ENCODE data around the gene CD2AP.
A peak's percentile ranks its signal among the peaks of the same experiment; 100 is the strongest.

Gene CD2AP

GRCh38 chr6:47471911-47472310 is 5.7 kb upstream of the CD2AP start:
- no peak overlapping the region for H3K4me3 ChIP-seq (replicated peaks; ENCODE audit: insufficient read depth, low read length)
- H3K27me3 ChIP-seq (ENCODE audit: insufficient read depth, poor library complexity, severe bottlenecking), result no peaks in the 10 kb centered on the region
- no peak for DNase-seq (ENCODE audit: low read depth in 1 of 2, low spot score in 1 of 2)
- TF ChIP-seq REST (IDR thresholded peaks at IDR 0.05; ENCODE audit: insufficient replicate concordance, low read depth) (no peak), CTCF (IDR thresholded peaks at IDR 0.05; ENCODE audit: insufficient read depth, low read length) (no peak), GABPA (IDR thresholded peaks at IDR 0.05; ENCODE audit: low read depth) (no peak), SPI1 (IDR thresholded peaks at IDR 0.05; ENCODE audit: borderline replicate concordance, low read depth) (no peak), POLR2AphosphoS5 (IDR thresholded peaks at IDR 0.05; ENCODE audit: low read depth) (no peak)
- no peak overlapping the region for H3K27ac ChIP-seq (replicated peaks)

- TF ChIP-seq POLR2AphosphoS5 (IDR thresholded peaks at IDR 0.05; ENCODE audit: low read depth) (no peak), REST (IDR thresholded peaks at IDR 0.05; ENCODE audit: insufficient replicate concordance, low read depth) (no peak), GABPA (IDR thresholded peaks at IDR 0.05; ENCODE audit: low read depth) (no peak), SPI1 (IDR thresholded peaks at IDR 0.05; ENCODE audit: borderline replicate concordance, low read depth) (no peak), CTCF (IDR thresholded peaks at IDR 0.05; ENCODE audit: insufficient read depth, low read length) (no peak)
- H3K27me3 ChIP-seq (ENCODE audit: insufficient read depth, poor library complexity, severe bottlenecking), result no peaks in the 10 kb centered on the region
- no peak overlapping the region for H3K4me3 ChIP-seq (replicated peaks; ENCODE audit: insufficient read depth, low read length)
- no peak overlapping the region for H3K27ac ChIP-seq (replicated peaks)
- no peak for DNase-seq (ENCODE audit: low read depth in 1 of 2, low spot score in 1 of 2)
These were observed 3.7 kb upstream of the CD2AP start for GRCh38 chr6:47473791-47474346.

- no peak overlapping the region for H3K27ac ChIP-seq (replicated peaks)
- no peaks in the 10 kb centered on the region for H3K27me3 ChIP-seq (ENCODE audit: insufficient read depth, poor library complexity, severe bottlenecking)
- DNase-seq (ENCODE audit: low read depth in 1 of 2, low spot score in 1 of 2), result no peak
- H3K4me3 ChIP-seq (replicated peaks; ENCODE audit: insufficient read depth, low read length), result no peak overlapping the region
- TF ChIP-seq GABPA (IDR thresholded peaks at IDR 0.05; ENCODE audit: low read depth) (no peak), POLR2AphosphoS5 (IDR thresholded peaks at IDR 0.05; ENCODE audit: low read depth) (no peak)
These were observed 2.2 kb upstream of the CD2AP start for GRCh38 chr6:47475319-47475816.

GRCh38 chr6:47476781-47477496 is 650 bp upstream of the CD2AP start:
- Histone ChIP-seq H3K27ac (replicated peaks) (peak overlapping the region; percentile 88), H3K4me3 (replicated peaks; ENCODE audit: insufficient read depth, low read length) (peak overlapping the region; percentile 94), H3K27me3 (ENCODE audit: insufficient read depth, poor library complexity, severe bottlenecking) (no peaks in the 10 kb centered on the region)
- no peak for DNase-seq (ENCODE audit: low read depth in 1 of 2, low spot score in 1 of 2)
- TF ChIP-seq SPI1 (IDR thresholded peaks at IDR 0.05; ENCODE audit: borderline replicate concordance, low read depth), result no peak

All from HL-60 (cell line).